GM06990 (cell line): ENCODE measurements around the gene TSEN34.

Experiments
- DNase-seq: peaks from one replicate; pipeline ENCODE4 v3.0.0-alpha.2; 2011; ENCODE audit not compliant: insufficient read length; ENCODE audit errors: extremely low read depth
- H3K27me3 ChIP-seq: replicated peaks from 2 replicates; pipeline ENCODE4 v1.6.0; 2011; ENCODE audit warnings: low read length; ENCODE audit not compliant: control insufficient read depth, insufficient read depth
- H3K36me3 ChIP-seq: 2 replicates; pipeline ENCODE4 v1.5.1; 2011; ENCODE audit warnings: low read length; ENCODE audit not compliant: control insufficient read depth, insufficient read depth
- H3K4me3 ChIP-seq: replicated peaks from 2 replicates; pipeline ENCODE4 v1.5.1; 2011; ENCODE audit warnings: low read depth, mild to moderate bottlenecking, control low read depth, low read length
- CTCF ChIP-seq: IDR thresholded peaks from 2 replicates; pipeline ENCODE4 v1.5.1; 2011; ENCODE audit warnings: low read length, control low read depth, mild to moderate bottlenecking, inconsistent platforms; ENCODE audit not compliant: insufficient read depth, poor library complexity, severe bottlenecking

Gene TSEN34

GRCh38 chr19:54207676-54207982 lies 16.5 kb downstream of the TSEN34 start:
- no peak for DNase-seq
- H3K36me3 ChIP-seq: peaks cover 30% of the 10 kb centered on the region
- no peak for TF ChIP-seq CTCF
- H3K4me3 ChIP-seq: no peak overlapping the region
- H3K27me3 ChIP-seq: no peaks in the 10 kb centered on the region

- no peak overlapping the region for H3K4me3 ChIP-seq
- DNase-seq: peak; percentile 62
- no peaks in the 10 kb centered on the region for H3K27me3 ChIP-seq
- TF ChIP-seq CTCF: no peak
- peaks cover 28% of the 10 kb centered on the region for H3K36me3 ChIP-seq
These were observed 17.1 kb downstream of the TSEN34 start for GRCh38 chr19:54207983-54208783.

GRCh38 chr19:54208784-54209057 lies 17.6 kb downstream of the TSEN34 start:
- Histone ChIP-seq H3K4me3 (no peak overlapping the region), H3K36me3 (peaks cover 28% of the 10 kb centered on the region), H3K27me3 (no peaks in the 10 kb centered on the region)
- TF ChIP-seq CTCF: no peak
- no peak for DNase-seq

- Histone ChIP-seq H3K4me3 (no peak overlapping the region), H3K36me3 (peaks cover 28% of the 10 kb centered on the region), H3K27me3 (no peaks in the 10 kb centered on the region)
- no peak for TF ChIP-seq CTCF
- DNase-seq: peak; percentile 68
These were observed 18.1 kb downstream of the TSEN34 start for GRCh38 chr19:54209058-54209810.

GRCh38 chr19:54209811-54210494 lies 18.8 kb downstream of the TSEN34 start:
- Histone ChIP-seq H3K27me3 (no peaks in the 10 kb centered on the region), H3K36me3 (peaks cover 24% of the 10 kb centered on the region), H3K4me3 (no peak overlapping the region)
- no peak for TF ChIP-seq CTCF
- no peak for DNase-seq
